Type B pancreatic cell (in vitro differentiated cells): ENCODE results near the gene LTO1. TPM values are rescaled to one million over a fixed set of nuclear protein-coding genes. Genes with fewer than 3 reads are reported as not detected.

Experiments used
- DNase-seq: peaks from one replicate; pipeline ENCODE4 v3.0.0; 2021; ENCODE audit warnings: mixed read lengths; ENCODE audit not compliant: unreplicated experiment; ENCODE audit errors: extremely low spot score
- H3K27ac Mint-ChIP-seq: 2 replicates; pipeline ENCODE4 v1.8.0; 2021; ENCODE audit warnings: mild to moderate bottlenecking, mixed read lengths
- H3K27me3 Mint-ChIP-seq: 2 replicates; pipeline ENCODE4 v1.8.0; 2021; ENCODE audit warnings: mixed read lengths
- H3K36me3 Mint-ChIP-seq: 2 replicates; pipeline ENCODE4 v1.8.0; 2021; ENCODE audit warnings: mixed read lengths
- H3K4me1 Mint-ChIP-seq: one replicate; pipeline ENCODE4 v1.8.0; 2021; ENCODE audit warnings: mixed read lengths; ENCODE audit not compliant: unreplicated experiment
- H3K4me3 Mint-ChIP-seq: 2 replicates; pipeline ENCODE4 v1.8.0; 2021; ENCODE audit warnings: mild to moderate bottlenecking, mixed read lengths
- H3K9me3 Mint-ChIP-seq: 2 replicates; pipeline ENCODE4 v1.8.0; 2021; ENCODE audit warnings: mixed read lengths
- CTCF ChIP-seq: fragments of 200-600 bp; sonication (generic); conservative IDR thresholded peaks from 2 replicates; pipeline ENCODE4 v1.5.0; 2021; ENCODE audit warnings: antibody characterized with exemption, mild to moderate bottlenecking
- total RNA-seq: library from RNA; stranded (reverse); gene quantifications from 2 replicates; pipeline ENCODE4 v1.2.1, GENCODE V29; 2021; ENCODE audit warnings: low replicate concordance

Gene LTO1
- total RNA-seq, 1 donor from 2014 or later = 24.6 TPM

GRCh38 chr11:69686452-69686851, 11.3 kb upstream of the LTO1 start:
- Mint-ChIP-seq H3K27me3 (peaks cover 3% of the 10 kb centered on the region), H3K4me1 (no peaks in the 10 kb centered on the region), H3K9me3 (no peaks in the 10 kb centered on the region), H3K36me3 (no peaks in the 10 kb centered on the region), H3K4me3 (no peak overlapping the region), H3K27ac (no peak overlapping the region)
- TF ChIP-seq CTCF = no peak
- DNase-seq = no peak

- peak overlapping the region; percentile 53 for H3K4me3 Mint-ChIP-seq
These were observed 10.2 kb upstream of the LTO1 start for GRCh38 chr11:69685348-69685747.

GRCh38 chr11:69684651-69685050, 9.5 kb upstream of the LTO1 start:
- Mint-ChIP-seq H3K4me3 (no peak overlapping the region), H3K27ac (no peak overlapping the region), H3K36me3 (no peaks in the 10 kb centered on the region), H3K4me1 (no peaks in the 10 kb centered on the region), H3K27me3 (peaks cover 3% of the 10 kb centered on the region), H3K9me3 (no peaks in the 10 kb centered on the region)
- DNase-seq = no peak
- no peak for TF ChIP-seq CTCF

More at GRCh38 chr11:69685348-69685747, 10.2 kb upstream of the LTO1 start:
- Mint-ChIP-seq H3K27ac (no peak overlapping the region), H3K4me1 (no peaks in the 10 kb centered on the region), H3K27me3 (peaks cover 3% of the 10 kb centered on the region), H3K9me3 (no peaks in the 10 kb centered on the region), H3K36me3 (no peaks in the 10 kb centered on the region)
- TF ChIP-seq CTCF = no peak
- no peak for DNase-seq

- H3K27me3 Mint-ChIP-seq = peaks cover 5% of the 10 kb centered on the region
- H3K4me3 Mint-ChIP-seq = no peak overlapping the region
- no peaks in the 10 kb centered on the region for H3K9me3 Mint-ChIP-seq
- no peaks in the 10 kb centered on the region for H3K4me1 Mint-ChIP-seq
- H3K36me3 Mint-ChIP-seq = no peaks in the 10 kb centered on the region
- H3K27ac Mint-ChIP-seq = peak overlapping the region; percentile 46
- peak; percentile 68 for TF ChIP-seq CTCF
- no peak for DNase-seq
These were observed 8.7 kb upstream of the LTO1 start for GRCh38 chr11:69683764-69684333.

- H3K27ac Mint-ChIP-seq = no peak overlapping the region
- no peak for DNase-seq
- no peaks in the 10 kb centered on the region for H3K4me1 Mint-ChIP-seq
- peaks cover 2% of the 10 kb centered on the region for H3K27me3 Mint-ChIP-seq
- no peaks in the 10 kb centered on the region for H3K36me3 Mint-ChIP-seq
- H3K4me3 Mint-ChIP-seq = no peak overlapping the region
- TF ChIP-seq CTCF = no peak
- H3K9me3 Mint-ChIP-seq = no peaks in the 10 kb centered on the region
These were observed 7.7 kb upstream of the LTO1 start for GRCh38 chr11:69682681-69683326.
